AG09319 (cell line): ENCODE data around the gene GALR2.

Experiments
- DNase-seq: peaks from one replicate; pipeline ENCODE4 v3.0.0-alpha.2; 2010; ENCODE audit warnings: low read depth; ENCODE audit errors: extremely low read depth
- CTCF ChIP-seq: IDR thresholded peaks from 2 replicates; pipeline ENCODE4 v1.5.1; 2011; ENCODE audit warnings: low read depth, mild to moderate bottlenecking, inconsistent platforms, low read length, moderate library complexity

GALR2 gene

DNA sequence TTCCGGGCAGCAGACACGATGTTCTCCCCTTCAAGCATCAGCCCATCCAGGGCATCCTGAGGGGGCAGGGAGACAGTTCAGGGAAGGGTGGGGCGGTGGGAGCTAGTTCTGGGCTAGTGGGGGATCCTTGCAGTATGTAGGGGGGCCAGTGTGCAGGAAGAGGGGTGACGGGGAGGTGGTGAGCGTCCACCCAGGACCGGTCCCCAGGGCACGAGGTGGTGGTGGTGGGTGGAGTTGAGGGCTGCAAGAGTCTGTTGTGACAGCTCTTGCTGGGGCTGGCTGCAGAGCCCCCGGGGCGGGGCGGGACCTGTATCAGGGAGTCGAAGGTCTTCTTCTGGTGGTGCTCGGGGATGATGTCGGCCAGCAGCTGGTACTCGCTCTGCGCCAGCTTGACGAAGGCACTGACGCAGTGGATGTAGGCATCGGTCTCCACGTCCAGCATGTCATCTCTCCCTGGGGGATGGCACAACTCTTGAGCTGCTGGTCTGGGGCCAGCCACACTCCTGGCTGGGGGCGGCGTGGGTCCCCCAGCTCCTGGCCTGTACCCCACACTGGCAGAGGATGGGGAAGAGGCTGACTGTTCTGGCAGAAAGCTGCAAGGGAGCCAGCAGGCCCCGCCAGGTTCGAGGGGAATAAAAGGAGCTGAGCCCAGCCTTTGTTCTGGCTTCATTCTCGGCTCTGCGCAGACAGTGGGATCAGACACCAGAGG lies 14.4 kb downstream of the GALR2 start:
- no peak for TF ChIP-seq CTCF

GRCh38 chr17:76089680-76090516 lies 15.3 kb downstream of the GALR2 start:
- TF ChIP-seq CTCF: no peak
- no peak for DNase-seq

More for the DNA sequence above, 14.4 kb downstream of the GALR2 start:
- DNase-seq: no peak

DNA sequence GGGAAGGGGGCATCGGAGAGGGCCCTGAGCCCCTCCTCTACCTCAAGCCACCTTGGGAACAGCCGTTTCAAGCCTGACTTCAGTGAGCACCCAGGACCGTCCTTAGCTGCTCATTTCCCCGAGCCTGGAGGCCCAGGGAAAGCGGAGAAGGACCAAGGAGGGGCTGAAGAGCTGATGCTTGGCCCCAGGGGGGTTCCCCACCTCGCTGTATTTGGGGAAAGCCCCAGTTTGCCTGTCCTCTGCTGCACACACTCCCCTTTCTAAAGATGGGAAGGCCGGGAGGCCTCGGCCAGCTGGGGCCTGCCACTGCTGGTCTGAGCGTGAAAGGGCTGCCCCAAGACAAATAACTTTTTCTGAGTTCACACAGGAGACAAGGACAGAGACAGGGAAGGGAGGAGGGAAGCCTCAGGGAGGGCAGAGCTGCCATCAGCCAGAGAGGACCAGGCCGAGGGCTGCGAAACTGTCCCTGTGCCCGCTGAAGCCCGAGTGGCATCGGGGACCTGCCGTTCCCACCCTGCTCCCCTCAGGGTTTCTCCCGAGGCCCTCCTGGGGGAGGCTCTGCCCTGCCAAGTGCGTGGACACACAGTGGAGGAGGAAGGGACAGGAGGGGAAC lies 16.0 kb downstream of the GALR2 start:
- no peak for TF ChIP-seq CTCF
- DNase-seq: no peak

DNA sequence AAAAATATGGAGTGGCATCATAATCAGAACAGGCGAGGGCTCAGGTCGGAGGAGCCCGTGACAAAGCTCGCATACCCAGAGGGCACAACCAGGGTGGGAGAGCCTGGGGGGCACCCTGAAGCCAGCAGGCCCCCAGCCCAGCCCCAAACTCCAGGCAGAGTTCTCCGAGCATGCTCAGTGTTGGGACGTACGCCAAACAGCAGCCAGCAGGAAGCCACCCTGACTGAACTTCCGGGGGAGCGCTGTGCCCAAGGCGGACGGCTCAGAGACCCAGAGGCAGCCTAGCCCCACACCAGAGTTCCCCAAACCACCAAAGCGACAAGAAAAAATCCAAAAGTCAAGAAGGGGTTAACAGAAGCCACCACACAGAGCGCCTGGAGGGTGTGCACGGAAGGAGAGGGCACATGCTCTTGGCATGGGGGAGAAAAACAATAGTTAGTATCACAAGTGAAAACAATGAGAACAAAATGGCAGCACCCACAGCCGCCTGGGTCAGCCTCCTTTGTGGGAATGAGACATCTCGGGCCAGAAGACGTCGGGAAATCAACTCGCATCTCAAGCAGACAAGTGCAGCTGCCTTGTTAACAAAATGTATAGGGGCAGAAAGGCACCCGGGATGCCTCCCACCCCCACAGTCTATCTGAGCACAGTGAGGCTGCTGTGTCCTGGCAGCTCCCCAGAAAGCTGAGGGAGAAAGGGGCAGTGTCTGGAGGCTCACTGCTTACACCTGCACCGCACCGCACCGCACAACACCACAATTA lies 17.1 kb downstream of the GALR2 start:
- no peak for TF ChIP-seq CTCF
- no peak for DNase-seq

DNA sequence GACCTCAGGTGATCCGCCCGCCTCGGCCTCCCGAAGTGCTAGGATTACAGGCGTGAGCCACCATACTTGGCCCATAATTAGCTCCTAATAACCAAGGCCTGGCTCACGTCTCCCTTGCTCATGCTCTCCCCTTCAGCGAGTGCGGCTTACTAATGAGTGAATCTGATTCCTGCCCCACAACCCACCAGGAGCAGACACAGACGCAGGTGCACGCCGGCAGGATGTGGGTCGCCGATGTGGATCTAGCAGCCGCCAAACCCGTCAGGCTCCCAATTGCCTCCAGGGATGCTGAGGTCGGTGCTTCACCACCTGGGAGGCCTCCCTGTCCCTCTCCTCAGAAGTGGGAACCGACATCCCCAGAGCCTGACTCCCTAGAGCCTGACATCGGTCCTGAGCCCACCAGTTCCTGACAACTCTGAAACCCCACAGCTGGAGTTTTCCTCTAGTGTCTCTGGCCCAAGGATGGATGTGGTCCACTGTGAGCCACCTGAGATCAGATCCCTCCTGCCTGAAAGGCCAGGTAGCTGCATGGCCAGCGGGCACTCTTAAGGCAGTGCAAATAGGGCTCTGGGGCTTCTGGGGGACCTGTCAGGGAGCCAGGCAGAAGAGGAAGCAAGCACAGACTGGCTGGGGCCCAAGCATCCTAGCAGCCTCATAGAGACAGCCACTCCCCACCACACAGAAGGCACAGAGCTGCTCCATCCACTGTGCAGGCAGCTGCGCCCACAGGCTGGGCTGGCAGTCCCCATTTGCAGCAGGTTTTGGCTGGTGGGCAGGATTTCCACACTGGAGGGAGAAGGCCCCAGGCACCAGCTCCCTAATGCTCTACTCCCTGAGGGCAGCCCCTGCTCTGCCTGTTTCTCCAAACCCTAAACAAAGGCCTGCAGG lies 18.2 kb downstream of the GALR2 start:
- DNase-seq: no peak
- TF ChIP-seq CTCF: no peak

- no peak for TF ChIP-seq CTCF
- DNase-seq: no peak
These were observed 19.5 kb downstream of the GALR2 start for GRCh38 chr17:76094046-76094445.
